Colon (tissue), 2 donors: ENCODE measurements around the gene ZNF878.

Experiments used
- FAIRE-seq: peaks from 2 replicates; lab custom pipeline; 2012; peaks lifted over from hg19 to GRCh38; lab: Jason Lieb, UNC
- donor health status: control.
- donor health status: control.

ZNF878 gene

GRCh38 chr19:12034620-12035019 lies 18.1 kb downstream of the ZNF878 start:
- FAIRE-seq, result no peak

DNA sequence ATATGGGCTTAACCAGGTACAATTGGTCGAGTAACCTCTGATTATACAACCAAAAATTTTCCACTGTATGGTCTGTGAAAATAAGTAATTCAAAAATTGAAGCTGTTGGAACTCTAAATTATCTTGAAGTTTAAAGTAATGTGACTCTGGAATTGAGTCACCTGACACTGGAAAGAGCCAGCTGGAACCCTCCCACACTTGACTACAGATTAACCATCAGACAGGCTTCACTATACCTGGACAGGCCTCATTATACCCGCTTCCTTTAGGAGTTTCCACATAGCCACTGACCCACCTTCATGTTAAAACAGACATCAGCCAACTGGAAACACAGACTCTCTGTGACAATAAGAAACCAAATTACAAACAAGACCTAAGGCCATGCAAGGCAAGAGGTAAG lies 18.6 kb downstream of the ZNF878 start:
- no peak for FAIRE-seq

DNA sequence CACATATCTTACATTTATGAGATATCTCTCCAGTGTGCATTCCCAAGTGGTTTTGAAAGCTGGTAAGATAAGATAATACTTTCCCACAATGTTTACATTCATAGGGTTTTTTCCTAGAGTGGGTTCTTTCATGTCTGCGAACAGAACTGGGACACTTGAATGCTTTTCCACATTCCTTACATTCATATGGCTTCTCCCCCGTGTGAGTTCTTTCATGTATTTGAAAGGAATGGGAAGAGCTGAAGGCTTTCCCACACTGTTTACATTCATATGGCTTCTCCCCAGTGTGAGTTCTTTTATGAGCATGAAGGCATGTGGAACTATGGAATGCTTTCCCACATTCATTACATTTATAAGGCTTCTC lies 37.0 kb downstream of the ZNF878 start:
- no peak for FAIRE-seq

DNA sequence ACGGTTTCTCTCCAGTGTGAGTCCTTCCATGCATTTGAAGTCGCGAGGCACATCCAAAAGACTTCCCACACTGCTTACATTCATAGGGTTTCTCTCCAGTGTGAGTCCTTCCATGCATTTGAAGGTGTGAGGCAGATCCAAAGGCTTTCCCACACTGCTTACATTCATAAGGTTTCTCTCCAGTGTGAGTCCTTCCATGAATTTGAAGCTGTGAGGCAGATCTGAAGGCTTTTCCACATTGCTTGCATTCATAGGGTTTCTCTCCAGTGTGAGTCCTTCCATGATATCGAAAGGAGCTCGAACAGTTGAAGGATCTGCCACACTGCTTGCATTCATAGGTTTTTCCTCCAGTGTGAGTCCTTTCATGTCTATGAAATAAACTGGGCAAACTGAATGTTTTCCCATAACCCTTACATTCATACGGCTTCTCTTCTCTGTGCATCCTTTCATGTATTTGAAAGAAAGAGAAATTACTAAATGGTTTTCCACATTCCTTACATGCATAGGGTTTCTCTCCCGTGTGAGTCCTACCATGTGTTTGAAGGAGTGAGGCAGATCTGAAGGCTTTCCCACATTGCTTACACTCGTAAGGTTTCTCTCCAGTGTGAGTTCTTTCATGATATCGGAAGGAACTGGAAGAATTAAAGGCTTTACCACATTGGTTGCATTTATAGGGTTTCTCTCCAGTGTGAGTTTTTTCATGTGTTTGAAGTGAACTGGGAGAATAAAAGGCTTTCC lies 37.6 kb downstream of the ZNF878 start:
- FAIRE-seq, result no peak

- no peak for FAIRE-seq
These were observed 52.4 kb downstream of the ZNF878 start for GRCh38 chr19:12000152-12000981.

- FAIRE-seq, result no peak
These were observed 57.6 kb downstream of the ZNF878 start for GRCh38 chr19:11995174-11995573.
